ENCODE data around the gene MRLN.
"Not testable (repeated sequence)": the region's sequence is repeated elsewhere in the genome, so short reads cannot be mapped to it uniquely, and the experiment has no call there.

Gene MRLN

DNA sequence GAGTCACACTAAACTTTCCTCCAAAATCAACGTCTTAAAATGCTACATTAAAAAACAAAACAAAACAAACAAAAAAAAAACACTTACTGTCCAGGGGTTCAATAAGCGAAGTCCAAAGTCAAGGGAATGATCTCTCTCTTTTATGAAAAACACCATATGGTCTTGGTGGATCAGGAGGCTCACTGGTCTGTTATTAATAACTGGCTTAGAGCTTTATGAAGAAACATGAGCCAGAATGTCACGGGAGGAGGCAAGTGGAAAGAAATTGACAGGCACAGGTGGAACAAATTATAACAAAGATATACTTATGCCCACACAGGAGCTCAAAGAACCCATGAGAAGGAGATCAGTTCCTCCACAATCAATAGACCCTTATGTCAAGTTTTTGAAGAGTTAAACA, at the start of gene MRLN:
Gene MRLN, minus strand, starts transcription at position 189 of the 400 bp plus-strand sequence.
- no peak for DNase-seq

DNA sequence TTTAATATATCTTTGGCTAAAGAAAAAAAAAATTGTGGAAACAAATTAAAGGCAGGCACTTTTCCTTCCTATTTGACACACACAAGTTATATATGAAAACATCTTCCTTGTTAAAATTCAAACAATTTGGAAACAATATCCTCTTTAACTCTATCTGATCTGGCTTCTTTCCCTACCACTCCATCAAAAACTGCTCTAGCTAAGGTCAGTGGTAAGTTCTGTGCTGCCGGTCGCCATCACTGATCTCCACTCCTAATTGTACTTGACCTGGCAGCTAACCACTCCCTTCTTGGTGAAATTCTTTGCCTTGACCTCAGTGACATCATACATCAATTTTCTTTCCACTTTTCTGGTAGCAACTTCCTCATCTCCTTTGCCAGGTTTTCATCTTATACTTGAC, 47.9 kb upstream of the MRLN start:
- no peak for DNase-seq

DNA sequence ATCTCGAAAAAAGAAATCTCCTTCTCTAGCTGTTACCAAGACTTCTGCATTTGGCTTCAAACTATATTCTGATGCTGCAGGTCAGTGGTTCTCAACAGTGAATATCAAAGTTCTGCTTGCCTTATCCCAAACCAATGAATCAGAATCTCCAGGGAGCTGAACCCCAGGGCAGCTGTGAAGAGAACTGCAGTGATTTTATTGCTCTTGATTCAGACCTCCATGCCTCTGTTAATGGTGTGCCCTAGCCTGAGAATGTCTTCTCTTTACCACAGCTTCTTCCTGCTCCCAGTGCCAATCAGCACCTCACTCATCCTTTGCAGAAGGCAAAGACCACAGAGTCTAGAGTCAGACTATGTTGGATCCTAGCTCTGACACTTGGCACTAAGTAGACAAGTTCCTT, 46.2 kb upstream of the MRLN start:
- DNase-seq = no peak

DNA sequence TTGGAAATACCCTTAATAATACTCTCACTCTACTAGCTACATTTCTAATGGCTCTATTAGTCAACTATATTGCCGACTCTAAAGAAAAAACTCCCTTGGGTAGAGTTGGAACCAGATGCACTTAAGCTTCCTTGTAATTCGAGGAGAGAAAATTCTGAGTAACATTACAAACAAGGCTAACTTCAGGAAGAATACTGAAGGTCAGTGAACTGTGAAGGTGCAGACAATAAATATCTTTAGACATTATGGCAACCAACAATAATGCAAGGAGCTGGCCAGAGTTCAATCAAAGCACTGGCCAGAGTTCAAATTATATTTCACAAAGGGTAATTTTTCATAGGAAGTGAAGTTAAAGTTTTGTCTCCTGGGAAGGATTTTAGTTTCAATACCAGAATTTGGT, 40.7 kb upstream of the MRLN start:
- DNase-seq = no peak

DNA sequence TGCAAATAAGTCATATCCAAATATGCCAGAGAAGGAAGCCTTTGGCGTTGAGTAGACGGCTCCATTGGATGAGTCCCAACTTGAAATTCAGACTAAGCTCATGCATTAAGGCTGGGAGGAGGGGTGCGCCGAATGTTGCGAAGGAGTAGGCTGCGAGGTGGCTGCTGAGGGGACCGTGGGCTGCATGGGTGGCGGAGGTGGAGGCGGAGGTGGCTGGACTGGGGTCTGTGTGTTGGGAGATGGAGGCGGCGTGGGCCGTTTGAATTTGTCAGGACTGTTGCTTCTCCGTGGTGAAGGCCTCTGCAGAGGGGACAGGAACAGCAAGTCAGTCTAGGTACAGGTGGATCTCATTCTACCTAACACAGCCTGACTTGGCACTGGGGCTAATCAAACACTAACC, 39.6 kb upstream of the MRLN start:
- DNase-seq = no peak

DNA sequence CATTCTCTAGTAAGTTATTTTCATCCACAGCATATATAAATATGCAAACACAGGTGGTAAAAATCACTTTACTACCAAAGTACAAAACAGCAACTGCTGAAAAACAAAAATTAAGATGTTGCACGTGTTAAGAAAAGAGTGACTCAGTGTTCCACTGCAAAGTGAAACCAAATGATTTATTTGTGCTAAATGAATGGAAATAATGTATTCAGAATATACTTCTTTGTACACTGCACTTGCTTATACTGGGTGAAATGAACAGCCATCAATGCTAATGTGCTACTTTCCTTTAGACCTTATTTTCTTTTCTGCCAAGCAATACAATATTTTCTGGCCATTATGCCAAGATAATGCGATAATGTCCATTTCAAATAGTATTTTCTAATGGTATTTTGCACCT, 38.3 kb upstream of the MRLN start:
- DNase-seq = no peak

DNA sequence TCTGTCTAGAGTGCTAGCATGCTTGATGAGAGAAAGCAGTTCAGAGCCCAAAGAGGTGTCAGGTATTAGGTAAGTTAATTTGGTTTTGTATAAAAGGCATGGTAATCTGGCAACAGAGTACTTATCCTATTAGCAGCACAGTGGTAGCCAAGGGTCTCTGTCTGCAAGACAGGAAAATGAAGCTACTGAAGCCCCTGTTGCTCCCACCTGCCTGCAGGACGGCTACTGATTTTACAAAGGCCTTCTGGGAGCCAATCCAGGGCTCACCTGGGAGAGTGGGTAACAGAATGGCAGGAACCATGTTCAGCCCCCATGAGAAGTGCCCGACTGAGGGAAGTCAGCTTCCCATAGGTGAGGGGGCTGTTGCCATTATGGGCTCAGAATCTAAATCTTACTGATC, 36.8 kb upstream of the MRLN start:
- DNase-seq = not testable (repeated sequence)

DNA sequence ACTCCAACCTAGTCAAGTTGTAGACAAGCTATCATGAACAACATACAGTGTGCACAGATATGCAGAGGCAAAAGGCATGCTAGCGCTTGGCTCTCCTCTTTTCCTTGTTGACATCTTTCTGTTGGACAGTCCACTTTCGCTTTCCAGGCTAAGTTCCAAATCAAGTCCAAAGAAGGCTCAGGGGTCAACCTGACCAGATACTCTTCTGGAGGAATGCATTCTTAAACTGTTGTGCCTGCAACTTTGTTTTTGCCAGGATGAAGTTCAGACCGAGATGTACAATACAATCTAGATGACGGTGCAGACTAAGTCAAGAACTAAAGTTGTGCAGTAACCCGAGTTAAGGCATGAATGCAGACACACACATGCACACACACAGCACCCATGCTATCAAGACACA, 35.7 kb upstream of the MRLN start:
- not testable (repeated sequence) for DNase-seq

DNA sequence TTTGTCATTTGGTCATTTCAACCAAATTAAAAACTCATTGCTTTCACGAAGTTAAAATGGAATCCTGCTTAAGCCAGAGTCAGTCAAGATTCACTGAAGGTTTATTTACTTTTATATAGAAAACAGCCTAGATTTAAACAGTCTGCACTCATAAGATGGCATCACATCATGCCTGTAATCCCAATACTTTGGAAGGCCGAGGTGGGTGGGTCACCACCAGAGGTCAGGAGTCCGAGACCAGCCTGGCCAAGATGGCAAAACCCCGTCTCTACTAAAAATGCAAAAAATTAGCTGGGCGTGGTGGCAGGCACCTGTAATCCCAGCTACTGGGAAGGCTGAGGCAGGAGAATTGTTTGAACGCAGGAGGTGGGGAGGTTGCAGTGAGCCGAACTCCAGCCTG, 33.8 kb upstream of the MRLN start:
- not testable (repeated sequence) for DNase-seq

DNA sequence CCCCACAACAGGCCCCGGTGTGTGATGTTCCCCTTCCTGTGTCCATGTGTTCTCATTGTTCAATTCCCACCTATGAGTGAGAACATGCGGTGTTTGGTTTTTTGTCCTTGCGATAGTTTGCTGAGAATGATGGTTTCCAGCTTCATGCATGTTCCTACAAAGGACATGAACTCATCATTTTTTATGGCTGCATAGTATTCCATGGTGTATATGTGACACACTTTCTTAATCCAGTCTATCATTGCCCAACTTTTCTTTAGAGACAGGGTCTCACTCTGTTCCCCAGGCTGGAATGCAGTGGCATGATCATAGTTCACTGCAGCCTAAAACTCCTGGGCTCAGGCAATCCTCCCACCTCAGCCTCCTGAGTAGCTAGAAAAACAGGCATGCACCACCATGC, 32.2 kb upstream of the MRLN start:
- not testable (repeated sequence) for DNase-seq

DNA sequence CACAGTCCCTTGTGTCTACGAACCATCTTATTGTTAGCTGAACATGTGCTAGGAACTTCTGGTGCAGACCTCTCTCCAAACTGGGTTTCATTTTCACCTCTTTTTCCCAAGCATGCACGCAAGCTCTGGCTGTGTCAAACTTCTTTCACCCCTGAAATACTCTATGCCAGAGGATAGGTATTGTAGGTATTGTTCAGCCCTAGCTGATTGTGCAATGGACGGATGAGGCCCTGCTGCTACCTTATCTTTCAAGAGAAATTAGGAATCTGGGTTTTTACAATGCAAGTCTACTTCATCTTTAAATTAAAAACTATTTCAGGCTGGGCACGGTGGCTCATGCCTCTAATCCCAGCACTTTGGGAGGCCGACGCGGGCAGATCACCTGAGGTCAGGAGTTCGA, 28.3 kb upstream of the MRLN start:
- DNase-seq = no peak

DNA sequence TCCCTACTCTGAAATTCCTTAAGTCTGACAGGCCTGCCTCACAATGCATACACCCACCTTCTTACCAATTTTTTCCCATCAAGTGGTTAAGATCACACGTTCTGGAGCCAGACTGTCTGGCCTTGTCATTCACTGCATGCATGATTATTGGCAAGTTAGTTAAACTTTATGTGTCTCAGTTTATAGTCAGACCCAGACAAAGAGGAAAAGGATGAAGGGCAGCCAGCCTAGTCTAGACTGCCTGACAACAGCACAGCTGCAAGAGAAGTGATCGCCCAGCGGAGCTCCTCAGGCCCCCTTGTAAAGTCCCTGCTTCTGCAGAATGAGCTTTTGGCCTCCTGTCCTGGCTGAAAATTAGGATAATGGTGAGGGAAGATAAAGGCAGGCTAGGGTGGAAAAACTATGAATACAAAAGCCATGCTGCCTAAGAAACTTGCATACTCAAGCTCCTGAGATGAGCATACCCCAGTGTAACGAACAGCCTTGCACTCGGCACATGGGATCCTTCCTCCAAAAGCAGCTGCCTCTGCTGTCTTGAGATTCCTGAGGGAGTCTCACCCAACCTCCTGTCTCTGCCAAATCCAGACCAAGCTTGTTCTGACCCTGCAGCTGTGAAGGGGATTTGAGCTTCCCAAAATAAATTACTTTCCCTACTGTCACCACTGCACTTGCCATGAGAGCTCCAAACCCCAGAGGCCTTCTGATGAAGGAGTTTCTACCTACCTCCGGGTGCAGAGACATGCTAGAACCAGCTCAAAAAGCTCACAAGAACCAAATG, 26.7 kb upstream of the MRLN start:
- no peak for DNase-seq

DNA sequence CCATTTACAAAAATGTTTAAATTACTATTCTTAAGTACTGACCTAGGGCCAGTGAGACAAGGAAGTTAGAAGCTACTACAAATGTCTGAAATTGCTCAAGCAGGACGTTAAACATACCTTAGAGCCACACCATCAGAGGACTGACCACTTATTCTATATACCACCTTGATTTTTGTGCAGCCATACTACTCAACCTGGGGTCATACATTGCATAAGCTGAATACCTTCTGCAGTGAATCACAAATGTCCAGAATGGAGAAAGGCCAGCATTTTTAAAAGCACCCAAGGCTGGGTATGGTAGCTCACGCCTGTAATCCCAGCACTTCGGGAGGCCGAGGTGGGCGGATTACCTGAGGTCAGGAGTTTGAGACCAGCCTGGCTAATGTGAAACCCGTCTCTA, 21.2 kb upstream of the MRLN start:
- no peak for DNase-seq

DNA sequence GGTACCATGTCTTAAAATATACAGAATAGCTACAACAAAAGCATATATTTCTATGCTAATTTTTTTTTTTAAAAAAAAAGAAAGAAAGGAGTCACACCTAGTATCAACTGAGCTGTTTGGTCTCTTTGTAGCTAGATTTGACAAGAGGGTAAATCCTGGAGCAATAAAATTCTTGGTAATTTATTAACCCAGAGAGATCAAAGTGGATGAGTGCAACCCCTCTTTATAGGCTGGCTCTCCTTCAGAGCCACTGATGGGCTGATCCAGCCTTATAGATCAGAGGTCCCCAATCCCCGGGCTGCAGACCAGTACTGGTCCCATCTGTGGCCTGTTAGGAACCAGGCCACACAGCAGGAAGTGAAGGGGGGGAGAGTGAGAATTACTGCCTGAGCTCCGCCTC, 19.8 kb upstream of the MRLN start:
- no peak for DNase-seq

DNA sequence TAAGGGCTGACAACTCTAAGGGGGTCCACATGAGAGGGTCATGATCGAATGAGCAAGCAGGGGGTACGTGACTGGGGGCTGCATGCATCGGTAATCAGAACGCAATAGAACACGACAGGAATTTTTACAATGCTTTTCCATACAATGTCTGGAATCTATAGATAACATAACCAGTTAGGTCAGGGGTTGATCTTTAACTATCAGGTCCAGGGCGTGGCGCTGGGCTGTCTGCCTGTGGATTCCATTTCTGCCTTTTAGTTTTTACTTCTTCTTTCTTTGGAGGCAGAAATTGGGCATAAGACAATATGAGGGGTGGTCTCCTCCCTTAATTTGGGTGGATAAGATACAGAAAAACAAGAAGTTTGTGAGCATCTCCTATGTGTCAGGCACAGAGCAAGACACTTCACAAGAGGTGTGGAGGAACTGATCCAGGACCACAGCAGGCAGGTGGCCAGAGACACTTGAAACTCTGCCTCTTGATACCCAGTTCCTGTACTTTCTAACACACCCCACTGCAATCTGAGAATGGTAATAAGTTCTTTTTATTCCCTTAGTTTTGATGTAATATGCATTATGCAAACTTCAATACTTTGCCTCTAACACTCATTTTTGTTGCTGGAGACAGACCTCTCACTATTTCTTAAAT, 18.0 kb upstream of the MRLN start:
- no peak for DNase-seq

DNA sequence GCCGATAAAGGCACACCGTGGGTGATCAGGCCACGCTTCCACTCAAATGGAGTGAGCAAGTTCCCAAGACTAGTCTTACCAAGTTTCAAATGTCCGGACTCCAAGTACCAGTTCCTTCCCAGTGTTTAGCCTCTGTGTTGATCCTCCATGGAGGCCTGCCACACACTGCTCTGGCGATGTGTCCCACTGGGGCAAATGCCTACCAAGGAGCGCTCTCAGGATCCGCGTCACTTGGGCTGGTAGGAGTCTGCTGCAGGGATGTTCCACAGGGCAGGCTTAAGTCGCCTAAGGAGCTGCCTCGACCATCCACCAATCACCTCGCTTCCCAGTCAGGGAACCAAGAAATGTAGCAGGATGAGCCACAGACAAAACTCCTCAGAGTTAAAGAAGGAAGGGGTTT, 17.4 kb upstream of the MRLN start:
- DNase-seq = no peak

DNA sequence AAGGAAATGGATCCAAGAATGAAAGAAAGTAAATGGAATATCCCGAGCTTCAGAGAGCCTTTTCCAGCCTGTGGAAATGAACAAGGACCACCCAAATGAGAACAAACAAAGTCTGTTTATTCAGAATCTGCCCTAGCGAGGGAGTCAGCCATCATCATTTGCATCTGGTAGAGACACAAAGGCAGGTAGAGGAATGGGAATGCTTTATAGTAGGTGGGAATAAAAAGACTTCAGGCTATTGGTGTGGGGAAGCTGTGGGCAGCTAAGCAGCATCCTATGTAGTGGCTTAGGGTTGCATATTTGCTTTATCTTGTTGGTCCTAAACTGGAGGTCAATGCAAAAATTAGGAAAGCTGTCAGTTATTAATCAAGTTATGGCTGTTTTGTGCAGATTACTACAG, 9.2 kb upstream of the MRLN start:
- no peak for DNase-seq

DNA sequence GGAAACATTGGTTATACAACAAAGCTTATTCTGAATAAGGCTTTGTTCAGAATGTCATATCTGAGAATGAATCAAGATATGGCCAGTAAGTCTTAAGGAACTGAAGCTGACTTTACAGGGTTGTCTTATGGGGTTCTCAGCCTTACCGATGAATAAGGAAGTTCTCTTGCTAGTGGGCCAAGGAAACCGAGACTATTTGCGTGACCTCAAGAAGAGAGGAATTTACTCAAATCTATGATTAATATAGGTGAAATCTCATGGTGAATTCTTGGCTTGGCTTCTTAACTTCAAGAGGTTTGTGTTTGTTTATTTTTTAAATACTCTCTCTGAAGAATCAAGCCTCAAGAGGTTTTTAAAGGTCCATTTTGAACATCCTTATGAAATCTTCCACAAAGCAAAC, 4.7 kb upstream of the MRLN start:
- DNase-seq = no peak

DNA sequence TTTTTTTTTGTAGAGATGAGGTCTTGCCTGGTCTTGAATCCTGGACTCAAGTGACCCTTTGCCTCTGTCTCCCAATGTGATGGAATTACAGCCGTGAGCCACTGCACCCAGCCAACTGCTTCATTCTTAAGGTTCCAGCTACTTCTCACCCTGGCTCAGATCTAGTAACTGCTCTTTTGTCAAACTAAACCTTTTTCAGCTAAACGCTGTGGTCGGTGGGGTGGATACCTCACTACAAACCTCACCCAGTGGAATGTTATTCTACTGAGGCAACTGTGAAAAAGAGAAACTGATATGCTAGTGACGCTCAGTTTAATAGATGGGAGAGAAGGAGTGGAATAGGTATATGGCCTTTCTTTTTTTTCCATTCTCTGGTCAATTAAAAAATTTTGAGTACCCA, 1.7 kb upstream of the MRLN start:
- no peak for DNase-seq

DNA sequence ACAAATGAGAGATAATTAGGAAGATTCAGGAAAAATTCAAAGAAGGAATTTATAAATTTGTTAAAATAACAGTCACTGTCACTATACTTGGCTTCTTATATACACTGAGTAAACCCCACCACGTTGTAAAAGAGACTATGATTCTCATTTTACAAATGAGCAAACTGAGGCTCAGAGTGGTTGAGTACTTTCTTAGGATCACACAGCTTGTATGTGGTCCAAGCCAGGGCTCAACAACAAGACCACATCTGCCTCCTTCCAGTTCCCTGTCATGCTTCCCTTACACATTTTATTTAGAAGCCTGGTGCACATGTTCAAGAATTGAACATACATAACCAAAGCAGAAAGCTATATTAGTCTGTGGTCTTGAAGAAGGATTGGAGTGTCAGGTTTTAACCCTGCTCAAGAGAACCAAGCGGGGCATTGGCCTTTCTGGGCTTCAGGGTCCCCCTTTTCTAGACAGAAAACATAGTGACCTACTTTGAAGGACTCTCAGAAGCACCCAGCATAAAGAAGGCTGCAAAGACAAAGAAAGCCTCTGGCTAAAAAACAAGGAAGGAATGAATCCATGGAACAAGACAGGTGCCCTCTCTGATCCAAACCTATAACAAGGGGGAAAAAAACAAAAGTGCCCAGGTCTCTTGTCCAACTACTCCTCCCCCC, 846 bp downstream of the MRLN start:
- DNase-seq = no peak

DNA sequence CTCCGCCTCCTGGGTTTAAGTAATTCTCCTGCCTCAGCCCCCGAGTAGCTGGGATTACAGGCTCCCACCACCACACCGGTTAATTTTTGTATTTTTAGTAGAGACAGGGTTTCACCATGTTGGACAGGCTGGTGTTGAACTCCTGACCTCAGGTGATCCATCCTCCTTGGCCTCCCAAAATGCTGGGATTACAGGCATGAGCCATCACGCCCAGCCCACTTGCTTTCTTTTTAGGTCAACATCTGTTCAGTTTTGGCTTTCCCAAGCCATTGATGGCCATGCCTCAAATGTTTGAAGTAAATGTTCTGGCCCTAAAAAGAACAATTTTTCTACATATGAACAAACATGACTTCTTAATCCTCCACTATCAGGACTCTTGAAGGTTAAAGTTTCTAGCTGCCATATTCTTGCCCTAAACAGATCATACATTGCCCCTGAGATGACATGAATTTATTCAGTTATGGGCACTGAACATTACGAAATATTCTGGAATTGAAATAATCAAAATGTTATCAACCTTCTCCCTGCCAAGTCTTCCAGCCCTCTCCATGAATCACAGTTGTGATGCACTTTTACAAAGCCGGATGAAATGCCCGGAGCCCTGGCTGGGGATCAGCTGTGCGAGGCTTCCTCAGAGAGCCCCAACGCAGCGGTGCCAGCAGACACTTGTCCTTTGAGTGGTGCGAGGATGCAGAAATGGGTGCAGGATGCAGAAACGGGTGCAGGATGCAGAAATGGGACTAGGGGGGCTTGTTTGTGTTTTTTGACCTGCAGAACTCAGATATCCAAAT, 2.9 kb downstream of the MRLN start:
- no peak for DNase-seq

DNA sequence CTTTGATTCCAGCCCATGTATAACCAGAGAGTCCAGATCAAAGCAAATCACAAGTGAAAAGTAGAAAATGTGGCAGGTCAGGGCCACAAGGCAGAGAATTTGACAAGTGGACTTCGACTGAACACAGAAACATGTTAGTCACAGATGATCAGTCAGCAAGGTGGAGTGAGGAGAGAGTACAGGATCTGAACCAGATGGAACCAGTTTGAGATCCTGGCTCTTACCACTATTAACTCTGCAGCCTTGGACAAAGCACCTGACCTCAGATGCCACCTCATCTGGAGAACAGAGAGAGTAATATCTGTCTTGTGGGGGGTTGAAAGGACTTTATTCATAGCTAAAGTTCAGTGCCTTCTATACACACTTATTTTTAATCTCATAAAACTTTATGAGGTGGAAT, 4.4 kb downstream of the MRLN start:
- no peak for DNase-seq

DNA sequence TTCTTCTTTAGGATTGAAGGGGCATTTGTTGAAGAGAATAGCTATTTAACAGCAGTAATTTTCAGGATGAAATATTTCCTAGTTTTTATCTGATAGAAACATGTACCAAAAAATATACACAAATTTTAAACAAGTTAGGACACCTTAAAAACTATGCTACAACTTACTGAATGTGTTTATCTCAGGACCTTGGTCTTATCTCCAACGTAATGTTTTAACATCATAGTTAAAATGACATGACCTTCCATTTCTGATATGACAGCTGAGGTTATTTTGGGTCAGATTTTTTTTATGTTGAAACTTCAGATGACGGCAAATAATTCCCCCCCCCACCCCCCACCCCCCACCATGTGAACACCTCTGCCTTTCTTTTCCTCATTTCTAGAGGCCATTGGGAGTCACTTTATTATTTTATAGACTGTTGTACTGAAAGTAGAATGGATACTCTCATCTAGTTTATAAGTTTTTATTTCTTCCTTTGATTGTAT, 8.0 kb downstream of the MRLN start:
- DNase-seq = no peak

Data from CD4-positive, alpha-beta T cell treated with Interleukin-10 for 1 hour (primary cell).